Measurements from ENCODE around the gene PARP6. TPM values are rescaled to one million over a fixed set of nuclear protein-coding genes. Genes with fewer than 3 reads are reported as not detected.

Gene PARP6
- total RNA-seq, 5 donors from 2014 or later (not counting 1 experiment from before 2014, with no cell fraction given), result 94.4 to 132 (median 101) TPM

GRCh38 chr15:72230197-72231065, 41.9 kb downstream of the PARP6 start:
- H3K36me3 Mint-ChIP-seq, result peaks cover 3% of the 10 kb centered on the region
- ATAC-seq (replicated peaks in 1 of 4), result peak; percentile 0 to 1 (median 0)
- POLR2A ChIA-PET, result interaction anchor here in 1 of 2 donors (0.6 kb wide), 1 partner anchor 458 kb away, joined by 10 read pairs; no protein-coding TSS in a partner anchor

GRCh38 chr15:72229947-72230196, 42.5 kb downstream of the PARP6 start:
- WGBS (ENCODE audit: insufficient coverage), result under 1% methylated on average over 29 of the region's 29 CpGs
- ChIA-PET CTCF (interaction anchor here (0.7 to 1.1 kb wide), 3 partner anchors 9 to 83 kb away, joined by 3 to 8 read pairs (median 3); no protein-coding TSS in a partner anchor), POLR2A (interaction anchor here (0.5 to 0.6 kb wide), 2 partner anchors 234 to 458 kb away, joined by 3 to 10 read pairs; no protein-coding TSS in a partner anchor)
- Mint-ChIP-seq H3K27me3 (no peaks in the 10 kb centered on the region), H3K27ac (peak overlapping the region; percentile 95 to 98), H3K4me3 (peak overlapping the region; percentile 90 to 97 (median 96)), H3K36me3 (peaks cover 3% of the 10 kb centered on the region), H3K4me1 (peaks cover 56 to 63% (median 62%) of the 10 kb centered on the region in 3 donors), H3K9me3 (no peaks in the 10 kb centered on the region)
- DNase-seq (peak in 2 of 35 experiments; percentile 4 to 36), ATAC-seq (replicated peaks in 1 of 4) (no peak)
- no peaks in the 10 kb centered on the region for H3K27me3 ChIP-seq (replicated peaks in 1 of 2; ENCODE audit: control insufficient read depth in 2 of 2, extremely low read depth in 1 of 2, insufficient read depth in 2 of 2, low read length in 1 of 2)
- peaks cover 0 to 5% of the 10 kb centered on the region in 2 donors for H3K36me3 ChIP-seq (ENCODE audit: control insufficient read depth in 2 of 2, extremely low read depth in 1 of 2, insufficient read depth in 1 of 2, low read length in 1 of 2)
- H3K4me3 ChIP-seq (ENCODE audit: control insufficient read depth in 1 of 2, extremely low read depth in 1 of 2, low read length in 1 of 2), result peak overlapping the region; percentile 82 to 96
- peaks cover 31 to 64% of the 10 kb centered on the region in 2 experiments for H3K4me1 ChIP-seq (ENCODE audit: control insufficient read depth in 1 of 2, extremely low read depth in 1 of 2, insufficient read depth in 2 of 2, low read length in 2 of 2)
- peak overlapping the region; percentile 79 for H3K27ac ChIP-seq (ENCODE audit: low read length)
- H3K9me3 ChIP-seq, result no peaks in the 10 kb centered on the region

More at GRCh38 chr15:72230197-72231065, 41.9 kb downstream of the PARP6 start:
- under 1% methylated on average over 69 of the region's 79 CpGs for WGBS (ENCODE audit: insufficient coverage)
- Histone ChIP-seq H3K27ac (ENCODE audit: low read length) (peak overlapping the region; percentile 79), H3K9me3 (no peaks in the 10 kb centered on the region), H3K4me1 (ENCODE audit: control insufficient read depth in 1 of 2, extremely low read depth in 1 of 2, insufficient read depth in 2 of 2, low read length in 2 of 2) (peaks cover 29 to 61% of the 10 kb centered on the region in 2 experiments), H3K36me3 (ENCODE audit: control insufficient read depth in 2 of 2, extremely low read depth in 1 of 2, insufficient read depth in 1 of 2, low read length in 1 of 2) (peaks cover 0 to 5% of the 10 kb centered on the region in 2 donors), H3K27me3 (replicated peaks in 1 of 2; ENCODE audit: control insufficient read depth in 2 of 2, extremely low read depth in 1 of 2, insufficient read depth in 2 of 2, low read length in 1 of 2) (no peaks in the 10 kb centered on the region), H3K4me3 (ENCODE audit: control insufficient read depth in 1 of 2, extremely low read depth in 1 of 2, low read length in 1 of 2) (peak overlapping the region; percentile 82 to 96)
- Mint-ChIP-seq H3K4me1 (peaks cover 53 to 61% (median 59%) of the 10 kb centered on the region in 3 donors), H3K27ac (peak overlapping the region; percentile 94 to 96), H3K9me3 (no peaks in the 10 kb centered on the region), H3K27me3 (no peaks in the 10 kb centered on the region), H3K4me3 (peak overlapping the region; percentile 97 to 100 (median 97))
- DNase-seq, result peak in 28 of 35 experiments; percentile 2 to 60 (median 26)
- CTCF ChIA-PET, result interaction anchor here (0.7 to 1.1 kb wide), 3 partner anchors 10 to 82 kb away, joined by 3 to 8 read pairs (median 3); no protein-coding TSS in a partner anchor

GRCh38 chr15:72229076-72229946, 43.0 kb downstream of the PARP6 start:
- Mint-ChIP-seq H3K36me3 (peaks cover 4% of the 10 kb centered on the region), H3K27me3 (no peaks in the 10 kb centered on the region), H3K27ac (peak overlapping the region; percentile 95 to 98), H3K9me3 (no peaks in the 10 kb centered on the region), H3K4me3 (peak overlapping the region; percentile 90 to 97 (median 96)), H3K4me1 (peaks cover 57 to 64% (median 62%) of the 10 kb centered on the region in 3 donors)
- H3K4me1 ChIP-seq (ENCODE audit: control insufficient read depth in 1 of 2, extremely low read depth in 1 of 2, insufficient read depth in 2 of 2, low read length in 2 of 2), result peaks cover 31 to 68% of the 10 kb centered on the region in 2 experiments
- ChIA-PET CTCF (interaction anchor here in 1 of 2 donors (0.9 to 1.1 kb wide), 2 partner anchors 9 to 84 kb away, joined by 3 read pairs; no protein-coding TSS in a partner anchor), POLR2A (interaction anchor here (0.5 to 0.6 kb wide), 2 partner anchors 234 to 459 kb away, joined by 3 to 10 read pairs; no protein-coding TSS in a partner anchor)
- WGBS (ENCODE audit: insufficient coverage), result 0% methylated on average over 8 of the region's 25 CpGs
- peak in 29 of 35 experiments; percentile 8 to 76 (median 31) for DNase-seq
- no peaks in the 10 kb centered on the region for H3K9me3 ChIP-seq
- peaks cover 0 to 7% of the 10 kb centered on the region in 2 donors for H3K36me3 ChIP-seq (ENCODE audit: control insufficient read depth in 2 of 2, extremely low read depth in 1 of 2, insufficient read depth in 1 of 2, low read length in 1 of 2)
- no peaks in the 10 kb centered on the region for H3K27me3 ChIP-seq (replicated peaks in 1 of 2; ENCODE audit: control insufficient read depth in 2 of 2, extremely low read depth in 1 of 2, insufficient read depth in 2 of 2, low read length in 1 of 2)
- peak overlapping the region; percentile 79 for H3K27ac ChIP-seq (ENCODE audit: low read length)
- peak in 1 of 4 experiments; percentile 10 for ATAC-seq (replicated peaks in 1 of 4)
- H3K4me3 ChIP-seq (ENCODE audit: control insufficient read depth in 1 of 2, extremely low read depth in 1 of 2, low read length in 1 of 2), result peak overlapping the region; percentile 82 to 96

- Mint-ChIP-seq H3K36me3 (peaks cover 15% of the 10 kb centered on the region), H3K4me3 (peak overlapping the region; percentile 90 to 97 (median 96)), H3K27ac (peak overlapping the region; percentile 95 to 98), H3K9me3 (no peaks in the 10 kb centered on the region), H3K27me3 (no peaks in the 10 kb centered on the region), H3K4me1 (peaks cover 69 to 73% (median 72%) of the 10 kb centered on the region in 3 donors)
- peaks cover 0 to 12% of the 10 kb centered on the region in 2 donors for H3K36me3 ChIP-seq (ENCODE audit: control insufficient read depth in 2 of 2, extremely low read depth in 1 of 2, insufficient read depth in 1 of 2, low read length in 1 of 2)
- H3K27me3 ChIP-seq (replicated peaks in 1 of 2; ENCODE audit: control insufficient read depth in 2 of 2, extremely low read depth in 1 of 2, insufficient read depth in 2 of 2, low read length in 1 of 2), result no peaks in the 10 kb centered on the region
- CTCF ChIA-PET, result interaction anchor here (0.6 to 2.6 kb wide), 12 partner anchors 28 to 581 kb away, joined by 3 to 20 read pairs (median 4); partner anchors contain the start of genes BBS4 (in 1 of the 2), GRAMD2A (in 1 of the 2) and HIGD2B (in 1 of the 2)
- no peaks in the 10 kb centered on the region for H3K9me3 ChIP-seq
- peaks cover 29 to 74% of the 10 kb centered on the region in 2 experiments for H3K4me1 ChIP-seq (ENCODE audit: control insufficient read depth in 1 of 2, extremely low read depth in 1 of 2, insufficient read depth in 2 of 2, low read length in 2 of 2)
- peak overlapping the region; percentile 79 for H3K27ac ChIP-seq (ENCODE audit: low read length)
- H3K4me3 ChIP-seq (ENCODE audit: control insufficient read depth in 1 of 2, extremely low read depth in 1 of 2, low read length in 1 of 2), result peak overlapping the region; percentile 28 to 96
- DNase-seq (peak in 1 of 35 experiments; percentile 6), ATAC-seq (replicated peaks in 1 of 4) (no peak)
- WGBS (ENCODE audit: insufficient coverage), result no CpG with 5 or more reads among the region's 4 CpGs
- POLR2A ChIA-PET, result interaction anchor here in 1 of 2 donors (0.6 to 1.4 kb wide), 4 partner anchors 11 to 261 kb away, joined by 3 to 7 read pairs (median 4); no protein-coding TSS in a partner anchor
Measured at GRCh38 chr15:72227720-72228119, 44.6 kb downstream of the PARP6 start.

- WGBS (ENCODE audit: insufficient coverage), result 0% methylated on average over 1 of the region's 8 CpGs
- ATAC-seq (replicated peaks in 1 of 4), result peak in 1 of 4 experiments; percentile 15
- peak overlapping the region in 1 of 2 donors; percentile 1 for H3K4me3 ChIP-seq (ENCODE audit: control insufficient read depth in 1 of 2, extremely low read depth in 1 of 2, low read length in 1 of 2)
- Mint-ChIP-seq H3K27me3 (no peaks in the 10 kb centered on the region), H3K4me3 (peak overlapping the region; percentile 70 to 97 (median 71)), H3K4me1 (peaks cover 69 to 73% (median 72%) of the 10 kb centered on the region in 3 donors), H3K9me3 (no peaks in the 10 kb centered on the region), H3K36me3 (peaks cover 19% of the 10 kb centered on the region), H3K27ac (peak overlapping the region; percentile 83 to 95)
- peaks cover 4 to 16% of the 10 kb centered on the region in 2 donors for H3K36me3 ChIP-seq (ENCODE audit: control insufficient read depth in 2 of 2, extremely low read depth in 1 of 2, insufficient read depth in 1 of 2, low read length in 1 of 2)
- no peaks in the 10 kb centered on the region for H3K9me3 ChIP-seq
- H3K4me1 ChIP-seq (ENCODE audit: control insufficient read depth in 1 of 2, extremely low read depth in 1 of 2, insufficient read depth in 2 of 2, low read length in 2 of 2), result peaks cover 26 to 74% of the 10 kb centered on the region in 2 experiments
- ChIA-PET CTCF (interaction anchor here in 1 of 2 donors (0.5 to 2.6 kb wide), 10 partner anchors 26 to 582 kb away, joined by 3 to 20 read pairs (median 4); partner anchors contain the start of genes BBS4, GRAMD2A and HIGD2B), POLR2A (interaction anchor here (0.7 to 1.4 kb wide), 7 partner anchors 11 to 247 kb away, joined by 3 to 7 read pairs (median 3); partner anchors contain the start of gene ARIH1 (in 1 of the 2))
- DNase-seq, result peak in 4 of 35 experiments; percentile 5 to 54 (median 28)
- no peaks in the 10 kb centered on the region for H3K27me3 ChIP-seq (replicated peaks in 1 of 2; ENCODE audit: control insufficient read depth in 2 of 2, extremely low read depth in 1 of 2, insufficient read depth in 2 of 2, low read length in 1 of 2)
- H3K27ac ChIP-seq (ENCODE audit: low read length), result peak overlapping the region; percentile 79
Measured at GRCh38 chr15:72227192-72227586, 45.2 kb downstream of the PARP6 start.

All from T-cell (primary cell).